Smooth muscle cell (in vitro differentiated cells): ENCODE results near the gene SSC4D. TPM values are rescaled to one million over a fixed set of nuclear protein-coding genes. Genes with fewer than 3 reads are reported as not detected.
"Not testable (repeated sequence)": the region's sequence is repeated elsewhere in the genome, so short reads cannot be mapped to it uniquely, and the experiment has no call there.

Source experiments
- DNase-seq: peaks from one replicate; lab custom pipeline; 2025; ENCODE audit not compliant: unreplicated experiment; lab: John Stamatoyannopoulos, UW
- H2AFZ ChIP-seq: fragments of 200-600 bp; sonication (generic); 2 replicates; pipeline ENCODE4 v1.6.0; 2016; ENCODE audit warnings: antibody characterized with exemption, low read depth, mild to moderate bottlenecking
- H3F3A ChIP-seq: fragments of 200-600 bp; sonication (generic); 2 replicates; pipeline ENCODE4 v1.6.0; 2017; ENCODE audit warnings: antibody characterized with exemption, low read depth
- H3K27ac ChIP-seq: fragments of 200-600 bp; sonication (generic); 2 replicates; pipeline ENCODE4 v1.5.1; 2016; ENCODE audit warnings: low read depth, mild to moderate bottlenecking
- H3K27me3 ChIP-seq: fragments of 200-600 bp; sonication (generic); 2 replicates; pipeline ENCODE4 v1.6.1; 2016; ENCODE audit warnings: low read depth, mild to moderate bottlenecking
- H3K36me3 ChIP-seq: fragments of 200-600 bp; sonication (generic); 2 replicates; pipeline ENCODE4 v1.5.1; 2016; ENCODE audit warnings: low read depth
- H3K4me1 ChIP-seq: fragments of 200-600 bp; sonication (generic); 2 replicates; pipeline ENCODE4 v1.5.1; 2016; ENCODE audit warnings: low read depth
- H3K4me2 ChIP-seq: fragments of 200-600 bp; sonication (generic); 2 replicates; pipeline ENCODE4 v1.6.0; 2016; ENCODE audit warnings: mild to moderate bottlenecking
- H3K4me3 ChIP-seq: fragments of 200-600 bp; sonication (generic); 2 replicates; pipeline ENCODE4 v1.5.1; 2016; ENCODE audit warnings: mild to moderate bottlenecking
- H3K79me2 ChIP-seq: fragments of 200-600 bp; sonication (generic); 2 replicates; pipeline ENCODE4 v1.6.0; 2016; ENCODE audit warnings: low read depth, mild to moderate bottlenecking
- H3K9ac ChIP-seq: fragments of 200-600 bp; sonication (generic); 2 replicates; pipeline ENCODE4 v1.6.0; 2016; ENCODE audit warnings: low read depth
- H3K9me3 ChIP-seq: fragments of 200-600 bp; sonication (generic); replicated peaks from 2 replicates; pipeline ENCODE4 v1.5.1; 2016; ENCODE audit warnings: low read depth
- H4K20me1 ChIP-seq: fragments of 200-600 bp; sonication (generic); 2 replicates; pipeline ENCODE4 v1.6.0; 2016; ENCODE audit warnings: low read depth
- CTCF ChIP-seq: fragments of 200-600 bp; sonication (generic); IDR thresholded peaks from 2 replicates; pipeline ENCODE4 v1.5.1; 2017; ENCODE audit warnings: borderline replicate concordance, mild to moderate bottlenecking, antibody characterized with exemption; ENCODE audit not compliant: insufficient read depth, poor library complexity, severe bottlenecking
- WGBS: methylation state at CpG from one replicate; pipeline ENCODE4 v1.1.7; 2016; ENCODE audit warnings: low lambda C conversion rate; 5-methylcytosine and 5-hydroxymethylcytosine counted together
- polyA plus RNA-seq: library from polyadenylated mRNA; unstranded; fragments of >200 nt; fragmentation: Nextera tagmentation; extraction: Ambion mirVana; gene quantifications from 2 replicates; pipeline ENCODE4 v1.2.1, GENCODE V29; 2016
- total RNA-seq: library from RNA; depleted of rRNA; stranded (reverse); fragments of >200 nt; gene quantifications from 2 replicates; pipeline ENCODE4 v1.2.3, GENCODE V29; 2014

SSC4D gene
- total and polyA plus RNA-seq, 2 experiments from 2014 or later = 2.2 to 2.3 TPM

DNA sequence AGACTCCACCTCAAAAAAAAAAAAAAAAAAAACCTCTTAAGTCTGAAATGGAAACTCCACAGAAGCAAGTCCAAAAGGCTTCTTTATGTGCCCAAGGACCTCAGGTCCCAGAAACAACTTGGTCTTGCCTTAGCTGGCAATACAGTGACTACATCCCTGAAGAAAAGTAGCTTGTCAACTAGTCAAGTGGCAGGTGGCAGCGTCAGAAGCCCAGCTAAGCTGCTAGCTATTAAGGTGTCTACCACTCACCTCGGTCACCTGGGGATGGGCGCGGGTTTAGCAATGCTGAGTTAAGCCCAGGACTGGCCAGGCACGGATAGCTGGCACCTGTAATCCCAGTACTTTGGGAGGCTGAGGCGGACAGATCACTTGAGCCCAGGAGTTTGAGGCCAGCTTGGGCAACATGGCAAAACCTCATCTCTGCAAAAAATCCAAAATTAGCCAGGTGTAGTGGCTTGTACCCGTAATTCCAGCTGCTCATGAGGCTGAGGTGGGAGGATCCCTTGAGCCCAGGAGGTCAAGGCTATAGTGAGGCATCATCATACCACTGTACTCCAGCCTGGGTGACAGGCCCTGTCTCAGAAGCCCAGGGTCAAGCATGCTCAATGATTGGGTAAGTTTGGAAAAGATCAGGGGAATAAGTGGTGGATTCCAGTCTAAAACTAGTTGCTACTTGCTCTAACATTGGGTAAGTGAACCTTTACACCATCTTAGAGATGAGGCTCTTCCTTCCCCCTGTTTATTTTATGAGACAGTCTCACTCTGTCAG is 29.8 kb upstream of the SSC4D start:
- 89% methylated on average over 5 of the region's 7 CpGs for WGBS
- H3K4me3 ChIP-seq, H2AFZ ChIP-seq, H3K4me1 ChIP-seq, H3K9ac ChIP-seq, H3K79me2 ChIP-seq, H3F3A ChIP-seq, H3K36me3 ChIP-seq, H3K27ac ChIP-seq, H4K20me1 ChIP-seq, DNase-seq, H3K9me3 ChIP-seq, H3K4me2 ChIP-seq, H3K27me3 ChIP-seq: not testable (repeated sequence)

- not testable (repeated sequence) for H3K36me3 ChIP-seq, H3K4me1 ChIP-seq, H3K9me3 ChIP-seq, DNase-seq, H3K79me2 ChIP-seq, H3K4me2 ChIP-seq, H2AFZ ChIP-seq, H3K4me3 ChIP-seq, H3K9ac ChIP-seq, H4K20me1 ChIP-seq, H3F3A ChIP-seq, H3K27me3 ChIP-seq
- TF ChIP-seq CTCF = peak; percentile 66
- 35% methylated on average over 2 of the region's 2 CpGs for WGBS
- H3K27ac ChIP-seq = peak overlapping the region; percentile 52
Observed at GRCh38 chr7:76437873-76438272, 28.4 kb upstream of the SSC4D start.

DNA sequence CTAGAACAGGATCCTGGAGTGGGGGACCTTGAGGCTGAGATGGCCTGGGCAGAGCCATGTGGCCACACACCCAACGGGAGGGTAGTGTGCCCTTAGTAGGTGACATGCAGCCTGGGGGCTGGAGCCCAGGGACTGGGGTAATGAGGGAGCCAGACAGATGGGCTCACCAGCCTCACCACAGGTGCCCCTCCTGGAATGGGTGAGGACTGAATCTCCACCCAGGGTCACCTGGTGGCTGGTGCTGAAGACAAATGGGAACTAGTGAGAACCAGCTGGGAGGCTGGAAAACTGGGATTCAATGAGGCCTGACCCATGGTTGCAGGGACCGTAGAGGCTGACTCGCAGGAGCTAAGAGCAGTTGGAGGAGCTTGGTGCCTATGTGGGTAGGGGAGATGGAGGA is 21.3 kb upstream of the SSC4D start:
- Histone ChIP-seq H3K4me1 (no peaks in the 10 kb centered on the region), H3K4me3 (no peak overlapping the region), H3K9me3 (no peaks in the 10 kb centered on the region), H3K79me2 (no peaks in the 10 kb centered on the region), H3K36me3 (no peaks in the 10 kb centered on the region), H3K4me2 (no peak overlapping the region), H3K27ac (no peak overlapping the region), H3F3A (no peaks in the 10 kb centered on the region), H3K9ac (no peak overlapping the region), H3K27me3 (no peaks in the 10 kb centered on the region), H2AFZ (no peak overlapping the region), H4K20me1 (no peaks in the 10 kb centered on the region)
- no peak for TF ChIP-seq CTCF
- whole genome bisulfite sequencing = 97% methylated on average over 3 of the region's 3 CpGs
- DNase-seq = no peak

- Histone ChIP-seq H3K36me3 (no peaks in the 10 kb centered on the region), H3K27me3 (no peaks in the 10 kb centered on the region), H3K9ac (no peak overlapping the region), H3K4me2 (no peak overlapping the region), H3K9me3 (no peaks in the 10 kb centered on the region), H4K20me1 (no peaks in the 10 kb centered on the region), H3K4me1 (no peaks in the 10 kb centered on the region), H3F3A (no peaks in the 10 kb centered on the region), H3K79me2 (no peaks in the 10 kb centered on the region), H2AFZ (no peak overlapping the region), H3K27ac (no peak overlapping the region), H3K4me3 (no peak overlapping the region)
- no peak for TF ChIP-seq CTCF
- 96% methylated on average over 9 of the region's 9 CpGs for WGBS
- DNase-seq = no peak
Observed at GRCh38 chr7:76430211-76430610, 20.7 kb upstream of the SSC4D start.
